SK-N-SH treated with all-trans-retinoic acid at 6 μM for 48 hours (cell line): ENCODE results near the gene ADAMTS17.

Source experiments
- BACH2 ChIP-seq: fragments of 250-450 bp; sonication (Bioruptor Pico); IDR thresholded peaks from 2 replicates; pipeline ENCODE4 v1.9.0; 2021; ENCODE audit warnings: mild to moderate bottlenecking, borderline replicate concordance
- CSRNP3 ChIP-seq: fragments of 250-450 bp; sonication (Bioruptor Pico); IDR thresholded peaks from 2 replicates; pipeline ENCODE4 v1.5.1; 2021; ENCODE audit warnings: mild to moderate bottlenecking, moderate library complexity
- ESRRG ChIP-seq: fragments of 250-450 bp; sonication (Bioruptor Pico); IDR thresholded peaks from 2 replicates; pipeline ENCODE4 v1.6.1; 2021; ENCODE audit warnings: mild to moderate bottlenecking
- OSR1 ChIP-seq: fragments of 250-450 bp; sonication (Bioruptor Pico); IDR thresholded peaks from 2 replicates; pipeline ENCODE4 v1.8.0; 2022; ENCODE audit warnings: moderate library complexity, mild to moderate bottlenecking, inconsistent platforms
- POU6F1 ChIP-seq: fragments of 250-450 bp; sonication (Bioruptor Pico); IDR thresholded peaks from 2 replicates; pipeline ENCODE4 v1.8.0; 2021; ENCODE audit warnings: low read depth, mild to moderate bottlenecking, moderate library complexity, borderline replicate concordance
- RARB ChIP-seq: fragments of 250-450 bp; sonication (Bioruptor Pico); IDR thresholded peaks from 2 replicates; pipeline ENCODE4 v1.8.0; 2021; ENCODE audit warnings: mild to moderate bottlenecking, moderate library complexity
- TOX ChIP-seq: fragments of 250-450 bp; sonication (Bioruptor Pico); IDR thresholded peaks from 2 replicates; pipeline ENCODE4 v1.8.0; 2021; ENCODE audit warnings: mild to moderate bottlenecking, moderate library complexity, borderline replicate concordance
- TSHZ2 ChIP-seq: fragments of 250-450 bp; sonication (Bioruptor Pico); IDR thresholded peaks from 2 replicates; pipeline ENCODE4 v1.5.0; 2020; ENCODE audit warnings: mild to moderate bottlenecking, moderate library complexity
- ZC3H10 ChIP-seq: fragments of 250-450 bp; sonication (Bioruptor Pico); IDR thresholded peaks from 2 replicates; pipeline ENCODE4 v1.5.1; 2021; ENCODE audit warnings: mild to moderate bottlenecking, moderate library complexity
- ZFP3 ChIP-seq: fragments of 250-450 bp; sonication (Bioruptor Pico); IDR thresholded peaks from 2 replicates; pipeline ENCODE4 v1.5.0; 2020; ENCODE audit warnings: mild to moderate bottlenecking, moderate library complexity
- ZFP30 ChIP-seq: fragments of 450-650 bp; formaldehyde crosslinking; IDR thresholded peaks from 2 replicates; pipeline ENCODE4 v1.5.0; 2022; ENCODE audit warnings: mild to moderate bottlenecking, moderate library complexity
- ZNF70 ChIP-seq: fragments of 450-650 bp; formaldehyde crosslinking; IDR thresholded peaks from 2 replicates; pipeline ENCODE4 v1.5.0; 2020; ENCODE audit warnings: mild to moderate bottlenecking, moderate library complexity
- TF ChIP-seq, protein P1 (sequence below): fragments of 250-450 bp; sonication (Bioruptor Pico); IDR thresholded peaks from 2 replicates; pipeline ENCODE4 v1.8.0; 2020; ENCODE audit warnings: mild to moderate bottlenecking, moderate library complexity, borderline replicate concordance

DNA sequence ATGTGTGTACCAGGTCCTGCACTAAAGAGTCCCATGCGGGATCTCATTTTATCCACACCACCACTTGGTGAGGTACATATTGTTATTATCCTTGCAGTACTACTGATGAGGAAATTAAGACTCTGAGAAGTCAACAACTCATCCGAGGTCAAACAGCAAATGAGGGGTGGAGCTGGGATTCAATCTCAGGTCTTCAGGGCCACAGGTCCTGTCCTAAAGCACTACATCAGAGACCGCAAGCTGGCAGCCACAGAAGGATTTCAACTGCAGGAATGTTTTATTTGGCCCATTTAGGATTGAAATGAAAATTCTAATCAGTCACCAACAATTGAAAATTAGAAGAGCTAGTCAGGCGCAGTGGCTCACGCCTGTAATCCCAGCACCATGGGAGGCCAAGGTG is 131.4 kb downstream of the ADAMTS17 start:
- no peak for TF ChIP-seq ESRRG (CRISPR knock-in tag)
- TF ChIP-seq ZFP3 (CRISPR knock-in tag), result no peak
- TF ChIP-seq OSR1 (CRISPR knock-in tag), result no peak
- no peak for TF ChIP-seq POU6F1 (CRISPR knock-in tag)
- TF ChIP-seq TOX (CRISPR knock-in tag), result no peak
- TF ChIP-seq, protein P1, sequence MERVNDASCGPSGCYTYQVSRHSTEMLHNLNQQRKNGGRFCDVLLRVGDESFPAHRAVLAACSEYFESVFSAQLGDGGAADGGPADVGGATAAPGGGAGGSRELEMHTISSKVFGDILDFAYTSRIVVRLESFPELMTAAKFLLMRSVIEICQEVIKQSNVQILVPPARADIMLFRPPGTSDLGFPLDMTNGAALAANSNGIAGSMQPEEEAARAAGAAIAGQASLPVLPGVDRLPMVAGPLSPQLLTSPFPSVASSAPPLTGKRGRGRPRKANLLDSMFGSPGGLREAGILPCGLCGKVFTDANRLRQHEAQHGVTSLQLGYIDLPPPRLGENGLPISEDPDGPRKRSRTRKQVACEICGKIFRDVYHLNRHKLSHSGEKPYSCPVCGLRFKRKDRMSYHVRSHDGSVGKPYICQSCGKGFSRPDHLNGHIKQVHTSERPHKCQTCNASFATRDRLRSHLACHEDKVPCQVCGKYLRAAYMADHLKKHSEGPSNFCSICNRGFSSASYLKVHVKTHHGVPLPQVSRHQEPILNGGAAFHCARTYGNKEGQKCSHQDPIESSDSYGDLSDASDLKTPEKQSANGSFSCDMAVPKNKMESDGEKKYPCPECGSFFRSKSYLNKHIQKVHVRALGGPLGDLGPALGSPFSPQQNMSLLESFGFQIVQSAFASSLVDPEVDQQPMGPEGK (CRISPR knock-in tag), result no peak
- TF ChIP-seq TSHZ2 (CRISPR knock-in tag), result no peak
- no peak for TF ChIP-seq RARB (CRISPR knock-in tag)
- no peak for TF ChIP-seq ZNF70 (CRISPR knock-in tag)
- no peak for TF ChIP-seq BACH2 (CRISPR knock-in tag)
- no peak for TF ChIP-seq ZFP30 (CRISPR knock-in tag)
- no peak for TF ChIP-seq ZC3H10
- TF ChIP-seq CSRNP3 (CRISPR knock-in tag), result no peak
